ENCODE results near the gene CEP170. TPM values are rescaled to one million over a fixed set of nuclear protein-coding genes. Genes with fewer than 3 reads are reported as not detected.

Gene CEP170
- polyA plus RNA-seq, 2 of the 4 experiments (the other 2 are of a cell fraction), result 31.0 to 69.6 TPM

DNA sequence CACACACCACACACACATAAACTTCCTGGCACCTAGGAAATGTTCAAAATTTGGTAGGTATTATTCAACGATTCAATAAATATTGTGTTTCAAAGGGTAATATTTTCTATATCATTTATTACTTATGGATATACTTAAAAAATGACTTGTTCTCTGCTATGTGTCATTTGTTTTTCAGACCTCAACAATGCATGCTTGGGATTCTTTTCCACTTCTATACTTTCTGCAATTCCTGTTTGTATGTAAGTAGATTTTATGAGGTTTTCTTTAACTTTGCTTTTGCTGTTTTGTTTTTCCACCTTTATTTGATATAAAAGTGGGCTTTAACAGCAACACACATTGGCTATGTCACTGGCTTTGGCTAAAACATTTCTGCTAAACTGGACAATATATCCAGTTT is 3.5 kb downstream of the CEP170 start:
- Histone ChIP-seq H3K9me3 (no peaks in the 10 kb centered on the region), H3K4me3 (no peak overlapping the region), H3K27ac (no peak overlapping the region), H3K4me2 (peak overlapping the region; percentile 93), H3K4me1 (peaks cover 28% of the 10 kb centered on the region)
- TF ChIP-seq, protein P1, sequence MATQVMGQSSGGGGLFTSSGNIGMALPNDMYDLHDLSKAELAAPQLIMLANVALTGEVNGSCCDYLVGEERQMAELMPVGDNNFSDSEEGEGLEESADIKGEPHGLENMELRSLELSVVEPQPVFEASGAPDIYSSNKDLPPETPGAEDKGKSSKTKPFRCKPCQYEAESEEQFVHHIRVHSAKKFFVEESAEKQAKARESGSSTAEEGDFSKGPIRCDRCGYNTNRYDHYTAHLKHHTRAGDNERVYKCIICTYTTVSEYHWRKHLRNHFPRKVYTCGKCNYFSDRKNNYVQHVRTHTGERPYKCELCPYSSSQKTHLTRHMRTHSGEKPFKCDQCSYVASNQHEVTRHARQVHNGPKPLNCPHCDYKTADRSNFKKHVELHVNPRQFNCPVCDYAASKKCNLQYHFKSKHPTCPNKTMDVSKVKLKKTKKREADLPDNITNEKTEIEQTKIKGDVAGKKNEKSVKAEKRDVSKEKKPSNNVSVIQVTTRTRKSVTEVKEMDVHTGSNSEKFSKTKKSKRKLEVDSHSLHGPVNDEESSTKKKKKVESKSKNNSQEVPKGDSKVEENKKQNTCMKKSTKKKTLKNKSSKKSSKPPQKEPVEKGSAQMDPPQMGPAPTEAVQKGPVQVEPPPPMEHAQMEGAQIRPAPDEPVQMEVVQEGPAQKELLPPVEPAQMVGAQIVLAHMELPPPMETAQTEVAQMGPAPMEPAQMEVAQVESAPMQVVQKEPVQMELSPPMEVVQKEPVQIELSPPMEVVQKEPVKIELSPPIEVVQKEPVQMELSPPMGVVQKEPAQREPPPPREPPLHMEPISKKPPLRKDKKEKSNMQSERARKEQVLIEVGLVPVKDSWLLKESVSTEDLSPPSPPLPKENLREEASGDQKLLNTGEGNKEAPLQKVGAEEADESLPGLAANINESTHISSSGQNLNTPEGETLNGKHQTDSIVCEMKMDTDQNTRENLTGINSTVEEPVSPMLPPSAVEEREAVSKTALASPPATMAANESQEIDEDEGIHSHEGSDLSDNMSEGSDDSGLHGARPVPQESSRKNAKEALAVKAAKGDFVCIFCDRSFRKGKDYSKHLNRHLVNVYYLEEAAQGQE (IDR thresholded peaks at IDR 0.05), result no peak
- TF ChIP-seq NR3C1 (IDR thresholded peaks at IDR 0.05) (no peak), ATOH8 (CRISPR knock-in tag; IDR thresholded peaks at IDR 0.05; ENCODE audit: low read depth) (no peak), NFE2L2 (conservative IDR thresholded peaks at IDR 0.05; ENCODE audit: low read length) (no peak), RFX5 (IDR thresholded peaks at IDR 0.05) (no peak), CBX2 (IDR thresholded peaks at IDR 0.05; ENCODE audit: borderline replicate concordance, low read depth) (no peak), HOXB5 (CRISPR knock-in tag; IDR thresholded peaks at IDR 0.05) (no peak), NPAS2 (CRISPR knock-in tag; IDR thresholded peaks at IDR 0.05; ENCODE audit: borderline replicate concordance) (no peak), GATA3 (IDR thresholded peaks at IDR 0.05; ENCODE audit: borderline replicate concordance) (no peak), FOSB (CRISPR knock-in tag; IDR thresholded peaks at IDR 0.05) (no peak), ZC3H11A (IDR thresholded peaks at IDR 0.05) (no peak), CEBPB (IDR thresholded peaks at IDR 0.05) (no peak), CBX8 (IDR thresholded peaks at IDR 0.05) (no peak)
- TF ChIP-seq, protein P2, sequence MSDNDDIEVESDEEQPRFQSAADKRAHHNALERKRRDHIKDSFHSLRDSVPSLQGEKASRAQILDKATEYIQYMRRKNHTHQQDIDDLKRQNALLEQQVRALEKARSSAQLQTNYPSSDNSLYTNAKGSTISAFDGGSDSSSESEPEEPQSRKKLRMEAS (IDR thresholded peaks at IDR 0.05), result no peak
- TF ChIP-seq, protein P3, sequence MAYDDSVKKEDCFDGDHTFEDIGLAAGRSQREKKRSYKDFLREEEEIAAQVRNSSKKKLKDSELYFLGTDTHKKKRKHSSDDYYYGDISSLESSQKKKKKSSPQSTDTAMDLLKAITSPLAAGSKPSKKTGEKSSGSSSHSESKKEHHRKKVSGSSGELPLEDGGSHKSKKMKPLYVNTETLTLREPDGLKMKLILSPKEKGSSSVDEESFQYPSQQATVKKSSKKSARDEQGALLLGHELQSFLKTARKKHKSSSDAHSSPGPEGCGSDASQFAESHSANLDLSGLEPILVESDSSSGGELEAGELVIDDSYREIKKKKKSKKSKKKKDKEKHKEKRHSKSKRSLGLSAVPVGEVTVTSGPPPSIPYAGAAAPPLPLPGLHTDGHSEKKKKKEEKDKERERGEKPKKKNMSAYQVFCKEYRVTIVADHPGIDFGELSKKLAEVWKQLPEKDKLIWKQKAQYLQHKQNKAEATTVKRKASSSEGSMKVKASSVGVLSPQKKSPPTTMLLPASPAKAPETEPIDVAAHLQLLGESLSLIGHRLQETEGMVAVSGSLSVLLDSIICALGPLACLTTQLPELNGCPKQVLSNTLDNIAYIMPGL (CRISPR knock-in tag; IDR thresholded peaks at IDR 0.05; ENCODE audit: borderline replicate concordance), result no peak
- FAIRE-seq (no peak), ATAC-seq (no peak), DNase-seq (ENCODE audit: low read depth in 1 of 2, low spot score in 1 of 2) (no peak)
- WGBS (ENCODE audit: missing lambda C conversion rate), result 78% methylated on average over 1 of the region's 1 CpG
- POLR2A ChIA-PET, result no interaction called here
- CTCF ChIA-PET, result no interaction called here

DNA sequence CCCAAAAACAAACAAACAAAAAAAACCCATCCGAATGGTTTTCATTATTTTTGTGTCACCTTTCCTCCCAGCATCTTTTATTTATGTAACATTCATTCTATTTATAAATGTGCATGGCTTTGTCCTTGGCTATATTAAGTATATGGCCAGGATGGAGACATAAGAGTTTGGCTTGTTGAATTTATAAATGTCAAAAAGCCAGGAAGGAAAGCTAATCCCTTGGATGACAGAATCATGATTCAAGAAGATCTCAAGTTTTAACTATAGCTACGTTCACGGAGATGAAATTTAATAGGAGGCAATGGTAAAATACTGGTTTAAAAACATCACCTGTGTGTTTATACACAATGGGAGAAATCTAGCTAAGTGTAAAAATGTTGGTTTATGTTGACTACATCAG is 5.0 kb downstream of the CEP170 start:
- WGBS (ENCODE audit: missing lambda C conversion rate), result 85% methylated on average over 3 of the region's 3 CpGs
- FAIRE-seq, result no peak
- POLR2A ChIA-PET, result no interaction called here
- ATAC-seq, result no peak
- no peak for DNase-seq (ENCODE audit: low read depth in 1 of 2, low spot score in 1 of 2)
- Histone ChIP-seq H3K9me3 (no peaks in the 10 kb centered on the region), H3K4me1 (peaks cover 28% of the 10 kb centered on the region), H3K4me3 (no peak overlapping the region), H3K4me2 (no peak overlapping the region), H3K27ac (no peak overlapping the region)
- CTCF ChIA-PET, result interaction anchor here (0.7 to 1.4 kb wide), 2 partner anchors 13 to 36 kb away, joined by 3 read pairs; no protein-coding TSS in a partner anchor
- no peak for TF ChIP-seq CEBPB (IDR thresholded peaks at IDR 0.05)
- TF ChIP-seq HOXB13 (CRISPR knock-in tag; IDR thresholded peaks at IDR 0.05; ENCODE audit: low read depth), result no peak
- no peak for TF ChIP-seq HOXB5 (CRISPR knock-in tag; IDR thresholded peaks at IDR 0.05)
- no peak for TF ChIP-seq KDM1A (IDR thresholded peaks at IDR 0.05; ENCODE audit: low read depth)
- TF ChIP-seq PHF8 (IDR thresholded peaks at IDR 0.05; ENCODE audit: borderline replicate concordance, low read depth), result no peak
- no peak for TF ChIP-seq FOXS1 (CRISPR knock-in tag; IDR thresholded peaks at IDR 0.05)
- no peak for TF ChIP-seq PBX3 (IDR thresholded peaks at IDR 0.05)
- TF ChIP-seq MAZ (IDR thresholded peaks at IDR 0.05; ENCODE audit: borderline replicate concordance, low read depth, low read length), result no peak
- TF ChIP-seq ZSCAN20 (CRISPR knock-in tag; IDR thresholded peaks at IDR 0.05), result no peak
